ENCODE measurements around the gene COX10.
"Not testable (repeated sequence)": the region's sequence is repeated elsewhere in the genome, so short reads cannot be mapped to it uniquely, and the experiment has no call there.

The COX10 gene

GRCh38 chr17:14125518-14126137, 56.3 kb downstream of the COX10 start:
- DNase-seq, result no peak

- no peak for DNase-seq
These were observed 63.8 kb downstream of the COX10 start for GRCh38 chr17:14133104-14133503.

GRCh38 chr17:14134456-14134855, 65.2 kb downstream of the COX10 start:
- no peak for DNase-seq

GRCh38 chr17:14135906-14136590, 66.7 kb downstream of the COX10 start:
- no peak for DNase-seq

- no peak for DNase-seq
These were observed 69.3 kb downstream of the COX10 start for GRCh38 chr17:14138649-14139048.

DNA sequence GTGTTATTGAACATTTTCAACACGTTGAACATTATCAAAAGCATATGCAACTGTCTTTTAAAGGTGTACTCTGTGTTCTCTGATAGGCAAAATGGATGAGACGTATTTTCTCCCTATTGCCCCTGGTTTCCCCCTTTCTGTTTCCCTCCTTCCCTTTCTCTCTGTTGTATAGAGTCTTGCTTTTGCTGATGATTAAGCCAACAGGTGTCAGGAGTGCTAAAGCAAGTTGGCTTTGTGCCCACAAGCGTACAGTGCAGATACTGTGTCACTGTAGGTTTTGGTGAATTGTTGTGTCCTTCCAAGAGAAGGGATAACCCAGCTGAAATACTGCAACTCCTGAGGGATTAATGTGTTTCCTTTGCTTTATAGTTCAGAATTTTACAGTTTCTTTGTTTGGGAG, 74.4 kb downstream of the COX10 start:
- no peak for DNase-seq

DNA sequence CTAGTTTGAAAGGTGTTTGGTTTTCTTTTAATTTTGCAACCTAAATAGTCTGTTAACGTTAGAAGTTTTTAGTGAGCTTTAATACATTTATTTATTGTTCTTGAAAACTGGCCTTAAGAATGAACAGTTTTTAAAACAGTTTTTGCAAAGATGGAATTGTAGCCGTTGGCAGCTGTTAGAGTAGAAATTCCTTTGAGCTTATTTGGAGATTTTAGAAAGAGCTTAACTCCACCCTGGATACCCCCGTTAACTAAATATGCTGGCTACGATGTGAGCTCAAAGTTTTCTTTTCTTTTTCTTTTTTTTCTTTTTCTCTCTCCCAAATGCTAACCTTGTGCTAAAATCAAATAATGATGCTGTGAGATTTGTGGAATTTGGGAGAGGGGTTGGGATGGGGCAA, 75.2 kb downstream of the COX10 start:
- DNase-seq, result no peak

- DNase-seq, result no peak
These were observed 80.4 kb downstream of the COX10 start for GRCh38 chr17:14149751-14150150.

- DNase-seq, result no peak
These were observed 81.3 kb downstream of the COX10 start for GRCh38 chr17:14150619-14151018.

- DNase-seq, result no peak
These were observed 83.4 kb downstream of the COX10 start for GRCh38 chr17:14152721-14153120.

DNA sequence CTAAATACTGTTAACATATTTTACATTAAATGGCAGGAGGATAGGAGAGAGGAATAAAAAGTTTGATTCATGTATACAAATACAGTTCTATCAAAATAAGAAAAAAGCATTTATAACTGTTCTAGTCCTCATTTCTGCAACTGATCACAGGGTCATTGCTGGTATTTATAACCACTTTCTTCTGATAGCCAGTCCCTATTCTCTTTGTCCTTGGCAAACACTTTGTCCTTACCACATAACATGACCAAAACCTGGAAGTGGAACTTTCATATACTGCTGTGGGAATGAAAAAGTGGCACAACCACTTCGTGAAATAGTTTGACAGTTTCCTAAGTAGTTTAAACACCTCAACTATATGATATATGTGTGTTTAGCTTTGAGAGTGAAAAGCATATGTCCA, 84.1 kb downstream of the COX10 start:
- DNase-seq, result no peak

- DNase-seq, result no peak
These were observed 87.4 kb downstream of the COX10 start for GRCh38 chr17:14156689-14157088.

- DNase-seq, result no peak
These were observed 88.5 kb downstream of the COX10 start for GRCh38 chr17:14157822-14158221.

GRCh38 chr17:14158707-14159106, 89.4 kb downstream of the COX10 start:
- DNase-seq, result no peak

GRCh38 chr17:14161419-14161818, 92.1 kb downstream of the COX10 start:
- DNase-seq, result no peak

DNA sequence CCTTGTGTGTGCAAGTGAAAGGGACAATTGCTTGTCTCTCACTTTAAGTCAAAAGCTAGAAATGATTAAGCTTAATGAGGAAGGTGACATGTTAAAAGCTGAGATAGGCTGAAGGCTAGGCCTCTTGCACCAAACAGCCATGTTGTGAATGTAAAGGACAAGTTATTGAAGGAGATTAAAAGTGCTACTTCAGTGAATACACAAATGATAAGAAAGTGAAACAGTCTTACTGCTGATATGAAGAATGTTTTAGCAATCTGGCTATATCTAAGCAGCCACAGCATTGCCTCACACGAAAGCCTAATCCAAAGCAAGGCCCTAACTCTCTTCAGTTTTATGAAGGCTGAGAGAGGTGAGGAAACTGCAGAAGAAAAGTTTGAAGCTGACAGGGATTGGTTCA, 96.3 kb downstream of the COX10 start:
- no peak for DNase-seq

DNA sequence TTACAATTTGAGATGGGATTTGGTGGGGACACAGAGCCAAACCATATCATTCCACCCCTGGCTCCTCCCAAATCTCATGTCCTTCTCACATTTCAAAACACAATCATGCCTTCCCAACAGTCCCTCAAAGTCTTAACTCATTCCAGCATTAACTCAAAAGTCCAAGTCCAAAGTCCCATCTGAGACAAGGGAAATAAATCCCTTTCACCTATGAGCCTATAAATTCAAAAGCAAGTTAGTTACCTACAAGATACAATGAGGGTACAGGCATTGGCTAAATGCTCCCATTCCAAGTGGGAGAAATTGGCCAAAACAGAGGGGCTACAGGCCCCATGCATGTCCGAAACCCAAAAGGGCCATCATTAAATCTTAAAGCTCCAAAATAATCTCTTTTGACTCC, 98.5 kb downstream of the COX10 start:
- not testable (repeated sequence) for DNase-seq

DNA sequence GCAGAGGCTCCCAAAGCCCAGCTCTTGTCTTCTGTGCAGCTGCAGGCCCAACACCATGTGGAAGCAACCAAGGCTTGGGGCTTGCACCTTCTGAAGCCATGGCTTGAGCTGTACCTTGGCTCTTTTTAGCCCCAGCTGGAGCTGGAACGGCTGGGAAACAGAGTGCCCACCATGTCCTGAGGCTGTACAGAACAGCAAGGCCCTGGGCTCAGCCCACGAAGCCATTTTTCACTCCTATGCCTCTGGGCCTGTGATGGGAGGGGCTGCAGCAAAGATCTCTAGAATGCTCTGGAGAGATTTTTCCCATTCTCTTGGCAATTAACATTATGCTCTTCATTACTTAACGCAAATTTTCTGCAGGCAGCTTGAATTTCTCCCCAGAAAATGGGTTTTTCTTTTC, 99.3 kb downstream of the COX10 start:
- DNase-seq, result no peak

DNA sequence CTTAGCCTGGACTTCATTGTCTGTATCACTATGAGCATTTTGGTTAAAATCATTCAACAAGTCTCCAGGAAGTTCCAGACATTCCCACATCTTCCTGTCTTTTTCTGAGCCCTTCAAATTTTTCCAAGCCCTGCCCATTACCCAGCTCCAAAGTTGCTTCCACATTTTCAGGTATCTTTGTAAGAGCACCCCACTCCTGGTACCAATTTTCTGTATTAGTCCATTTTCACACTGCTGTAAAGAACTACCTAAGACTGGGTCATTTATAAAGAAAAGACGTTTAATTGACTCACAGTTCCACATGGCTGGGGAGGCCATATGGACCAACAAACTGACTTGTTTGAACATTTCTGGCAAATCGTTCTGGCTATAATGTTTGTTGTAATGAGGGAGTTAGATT, 100.0 kb downstream of the COX10 start:
- no peak for DNase-seq

DNA sequence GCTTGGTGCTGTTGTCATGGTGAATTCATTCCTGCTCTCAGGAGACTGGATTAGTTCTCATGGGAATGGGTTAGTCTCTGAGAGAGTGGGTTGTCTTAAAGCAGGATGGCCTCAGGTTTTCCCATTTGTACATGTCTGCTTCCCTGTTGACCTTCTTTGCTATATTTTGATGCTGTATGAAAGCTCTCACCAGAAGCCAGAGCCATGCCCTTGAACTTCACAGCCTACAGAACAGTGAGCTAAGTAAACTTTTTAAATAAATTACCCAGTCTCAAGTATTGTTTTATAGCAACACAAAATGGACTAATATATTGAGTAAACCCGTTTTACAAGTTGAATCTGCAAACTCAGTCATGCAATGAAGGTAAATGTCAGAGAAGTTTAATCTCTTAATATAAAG, 100.6 kb downstream of the COX10 start:
- DNase-seq, result no peak

GRCh38 chr17:14176989-14177388, 107.7 kb downstream of the COX10 start:
- DNase-seq, result peak; percentile 1

DNA sequence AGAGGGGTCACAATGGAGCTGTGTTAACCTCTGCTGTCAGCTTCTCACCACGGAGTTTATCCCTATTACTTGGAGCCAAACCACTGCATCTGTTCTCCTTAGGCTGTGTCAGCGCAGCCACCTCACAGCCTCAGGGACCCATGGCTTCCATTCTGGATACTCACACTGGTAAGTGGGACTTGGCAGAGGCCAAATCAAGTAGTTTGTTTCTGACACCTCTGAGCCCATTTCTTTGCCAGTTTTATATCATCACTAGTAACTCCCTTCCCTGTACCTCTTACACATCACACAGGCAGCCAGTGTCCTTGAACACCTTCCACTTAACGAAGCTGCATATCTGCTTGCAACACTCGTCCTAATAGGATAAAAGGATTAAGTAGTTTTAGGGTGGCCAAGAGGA, 108.5 kb downstream of the COX10 start:
- not testable (repeated sequence) for DNase-seq

GRCh38 chr17:14179951-14180350, 110.6 kb downstream of the COX10 start:
- DNase-seq, result not testable (repeated sequence)

- DNase-seq, result not testable (repeated sequence)
These were observed 112.8 kb downstream of the COX10 start for GRCh38 chr17:14182084-14182483.

DNA sequence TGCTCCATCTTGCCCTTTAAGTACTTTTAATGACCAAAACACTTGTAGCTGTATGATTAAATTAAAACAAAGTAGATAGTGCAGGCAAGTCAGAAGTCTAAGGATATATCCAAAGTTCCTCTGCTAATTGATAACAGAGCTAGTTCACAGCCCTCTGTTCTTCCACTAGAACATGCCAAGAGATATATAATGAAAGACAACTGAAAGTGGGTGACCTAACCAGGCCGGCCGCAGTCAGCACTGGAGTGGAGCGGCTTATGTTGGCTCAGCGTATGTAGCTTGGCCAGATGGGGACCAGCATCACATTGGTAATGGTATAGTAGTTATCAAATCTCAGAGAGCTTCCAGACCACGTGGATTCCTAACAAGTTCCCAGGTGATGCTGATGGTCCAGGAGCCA, 115.2 kb downstream of the COX10 start:
- DNase-seq, result not testable (repeated sequence)

Data from NCI-H1694 treated with DMSO at 0.1 percent for 48 hours (cell line).